VCaP (cell line): ENCODE data around the gene OPRL1.
A peak's percentile ranks its signal among the peaks of the same experiment; 100 is the strongest.
"Not testable (repeated sequence)": the region's sequence is repeated elsewhere in the genome, so short reads cannot be mapped to it uniquely, and the experiment has no call there.

ENCODE experiments used
- H3K27ac ChIP-seq: fragments of 450-650 bp; 2 replicates; pipeline ENCODE4 v1.5.1; 2017
- TF ChIP-seq, protein P1 (sequence below): fragments of 450-650 bp; conservative IDR thresholded peaks from 2 replicates; pipeline ENCODE4 v1.5.1; 2017; ENCODE audit warnings: mild to moderate bottlenecking, moderate library complexity

Gene OPRL1

GRCh38 chr20:64129146-64129782, 49.4 kb downstream of the OPRL1 start:
- H3K27ac ChIP-seq = no peak overlapping the region
- TF ChIP-seq, protein P1, sequence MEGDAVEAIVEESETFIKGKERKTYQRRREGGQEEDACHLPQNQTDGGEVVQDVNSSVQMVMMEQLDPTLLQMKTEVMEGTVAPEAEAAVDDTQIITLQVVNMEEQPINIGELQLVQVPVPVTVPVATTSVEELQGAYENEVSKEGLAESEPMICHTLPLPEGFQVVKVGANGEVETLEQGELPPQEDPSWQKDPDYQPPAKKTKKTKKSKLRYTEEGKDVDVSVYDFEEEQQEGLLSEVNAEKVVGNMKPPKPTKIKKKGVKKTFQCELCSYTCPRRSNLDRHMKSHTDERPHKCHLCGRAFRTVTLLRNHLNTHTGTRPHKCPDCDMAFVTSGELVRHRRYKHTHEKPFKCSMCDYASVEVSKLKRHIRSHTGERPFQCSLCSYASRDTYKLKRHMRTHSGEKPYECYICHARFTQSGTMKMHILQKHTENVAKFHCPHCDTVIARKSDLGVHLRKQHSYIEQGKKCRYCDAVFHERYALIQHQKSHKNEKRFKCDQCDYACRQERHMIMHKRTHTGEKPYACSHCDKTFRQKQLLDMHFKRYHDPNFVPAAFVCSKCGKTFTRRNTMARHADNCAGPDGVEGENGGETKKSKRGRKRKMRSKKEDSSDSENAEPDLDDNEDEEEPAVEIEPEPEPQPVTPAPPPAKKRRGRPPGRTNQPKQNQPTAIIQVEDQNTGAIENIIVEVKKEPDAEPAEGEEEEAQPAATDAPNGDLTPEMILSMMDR = no peak

DNA sequence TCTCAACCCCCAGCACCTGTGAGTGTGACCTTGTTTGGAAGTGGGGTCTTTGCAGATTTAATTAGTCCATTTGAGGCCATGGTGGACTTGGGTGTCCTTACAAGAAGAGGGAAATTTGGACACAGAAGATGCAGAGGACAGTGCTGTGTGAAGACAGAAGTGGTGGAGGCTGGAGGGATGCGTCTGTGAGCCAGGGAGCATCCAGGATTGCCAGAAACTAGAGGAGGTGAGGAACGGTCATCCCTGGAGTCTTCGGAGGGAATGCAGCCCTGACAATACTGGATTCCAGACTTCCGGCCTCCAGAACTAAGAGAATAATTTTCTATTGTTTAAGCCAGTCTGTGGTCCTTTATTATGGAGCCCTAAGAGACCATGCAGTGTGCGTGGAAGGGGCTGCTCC, 50.4 kb downstream of the OPRL1 start:
- no peak overlapping the region for H3K27ac ChIP-seq
- TF ChIP-seq, protein P1 = no peak

- no peak overlapping the region for H3K27ac ChIP-seq
- TF ChIP-seq, protein P1 = no peak
These were observed 51.0 kb downstream of the OPRL1 start for GRCh38 chr20:64130876-64131275.

- TF ChIP-seq, protein P1 = peak; percentile 75
- no peak overlapping the region for H3K27ac ChIP-seq
These were observed 51.5 kb downstream of the OPRL1 start for GRCh38 chr20:64131406-64131805.

- no peak overlapping the region for H3K27ac ChIP-seq
- TF ChIP-seq, protein P1 = peak; percentile 32; the same call in 1 of the 2 replicates
These were observed 54.1 kb downstream of the OPRL1 start for GRCh38 chr20:64133951-64134407.

DNA sequence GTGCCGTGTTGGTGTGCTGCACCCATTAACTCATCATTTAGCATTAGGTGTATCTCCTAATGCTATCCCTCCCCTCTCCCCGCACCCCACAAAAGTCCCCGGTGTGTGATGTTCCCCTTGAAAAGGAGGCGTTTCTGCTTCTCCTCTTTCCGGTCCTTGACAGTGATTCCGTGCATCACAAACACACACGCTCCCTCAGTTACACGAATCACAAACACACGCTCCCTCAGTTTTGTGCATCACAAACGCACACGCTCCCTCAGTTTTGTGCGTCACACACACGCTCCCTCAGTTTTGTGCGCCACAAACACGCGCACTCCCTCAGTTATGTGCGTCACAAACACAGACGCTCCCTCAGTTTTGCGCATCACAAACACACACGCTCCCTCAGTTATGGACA, 54.9 kb downstream of the OPRL1 start:
- not testable (repeated sequence) for H3K27ac ChIP-seq

GRCh38 chr20:64136004-64136710, 56.3 kb downstream of the OPRL1 start:
- TF ChIP-seq, protein P1 = no peak
- no peak overlapping the region for H3K27ac ChIP-seq

- TF ChIP-seq, protein P1 = no peak
- H3K27ac ChIP-seq = no peak overlapping the region
These were observed 57.7 kb downstream of the OPRL1 start for GRCh38 chr20:64137598-64138031.
